ENCODE data around the gene DDO.

DNA sequence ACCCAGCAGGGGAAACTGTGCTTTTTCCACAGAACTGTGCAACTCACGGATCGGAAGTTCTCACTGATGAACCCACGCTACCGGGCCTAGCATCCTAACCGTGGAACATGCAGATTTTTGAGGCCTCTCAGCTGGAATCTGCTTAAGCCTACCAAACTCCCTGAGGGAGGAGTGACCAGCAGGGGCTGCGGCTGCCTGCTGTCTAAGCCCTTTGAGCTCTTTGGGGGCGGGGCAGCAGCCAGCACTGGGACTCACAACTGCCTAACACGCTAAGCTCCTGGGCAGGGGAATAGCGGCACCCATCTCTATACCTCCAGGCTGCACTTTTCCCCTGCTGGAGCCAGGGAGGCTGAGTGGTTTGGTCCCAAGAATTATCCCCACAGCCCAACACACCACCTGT is 36.8 kb downstream of the DDO start:
- TF ChIP-seq CTCF (IDR thresholded peaks at IDR 0.05) (no peak), EP300 (IDR thresholded peaks at IDR 0.05) (no peak)

All from upper lobe of left lung (tissue), 4 donors.